DND-41 (cell line): Measurements from ENCODE around the gene NR2C1.

Source experiments
- ATAC-seq: fragments of 200-7000 bp; cut with Tn5 transposase; 3 replicates; pipeline ENCODE4 v1.9.1; 2021; ENCODE audit warnings: low read depth; ENCODE audit not compliant: insufficient read depth
- DNase-seq: peaks from one replicate; pipeline ENCODE4 v3.0.0-alpha.2; 2020
- H2AFZ ChIP-seq: 2 replicates; pipeline ENCODE4 v1.6.0; 2012; ENCODE audit warnings: low read depth, low read length
- H3K27ac ChIP-seq: 2 replicates; pipeline ENCODE4 v1.5.1; 2012; ENCODE audit warnings: low read length, inconsistent platforms
- H3K27me3 ChIP-seq: fragments of 200-600 bp; sonication (generic); 2 replicates; pipeline ENCODE4 v1.6.0; 2012; ENCODE audit warnings: low read length, mild to moderate bottlenecking, inconsistent platforms; ENCODE audit not compliant: insufficient read depth, poor library complexity
- H3K36me3 ChIP-seq: 2 replicates; pipeline ENCODE4 v1.5.1; 2012; ENCODE audit warnings: low read length, inconsistent platforms; ENCODE audit not compliant: insufficient read depth
- H3K4me1 ChIP-seq: 2 replicates; pipeline ENCODE4 v1.5.1; 2012; ENCODE audit warnings: mild to moderate bottlenecking, low read length; ENCODE audit not compliant: insufficient read depth
- H3K4me2 ChIP-seq: 2 replicates; pipeline ENCODE4 v1.6.0; 2012; ENCODE audit warnings: mild to moderate bottlenecking, moderate library complexity, low read length, inconsistent platforms; ENCODE audit not compliant: insufficient read depth
- H3K4me3 ChIP-seq, 2 experiments: fragments of 200-600 bp in 1 of 2; shearing (Covaris generic) in 1 of 2; 2 replicates each; pipeline ENCODE4 v1.5.1; 2012 to 2016; ENCODE audit warnings: inconsistent platforms in 2 of 2, low read length in 2 of 2, mild to moderate bottlenecking in 2 of 2, low read depth in 1 of 2, moderate library complexity in 1 of 2
- H3K79me2 ChIP-seq: 2 replicates; pipeline ENCODE4 v1.6.0; 2012; ENCODE audit warnings: low read length, inconsistent platforms; ENCODE audit not compliant: insufficient read depth
- H3K9ac ChIP-seq: 2 replicates; pipeline ENCODE4 v1.6.0; 2012; ENCODE audit warnings: low read depth, mild to moderate bottlenecking, inconsistent platforms, low read length, moderate library complexity
- H3K9me3 ChIP-seq: 2 replicates; pipeline ENCODE4 v1.5.1; 2012; ENCODE audit warnings: low read length, moderate library complexity, mild to moderate bottlenecking, inconsistent platforms; ENCODE audit not compliant: insufficient read depth, severe bottlenecking
- H4K20me1 ChIP-seq: 2 replicates; pipeline ENCODE4 v1.6.0; 2012; ENCODE audit warnings: low read length; ENCODE audit not compliant: insufficient read depth
- EZH2 ChIP-seq: IDR thresholded peaks from 3 replicates; pipeline ENCODE4 v1.6.1; 2012; ENCODE audit warnings: borderline replicate concordance, low read depth, mild to moderate bottlenecking, moderate library complexity, low read length, inconsistent platforms; ENCODE audit not compliant: severe bottlenecking
- TF ChIP-seq, protein P1 (sequence below): IDR thresholded peaks from 2 replicates; pipeline ENCODE4 v1.5.1; 2012; ENCODE audit warnings: borderline replicate concordance, low read length, moderate library complexity, mild to moderate bottlenecking; ENCODE audit not compliant: poor library complexity, severe bottlenecking; ENCODE audit errors: extremely low read depth

Gene NR2C1

DNA sequence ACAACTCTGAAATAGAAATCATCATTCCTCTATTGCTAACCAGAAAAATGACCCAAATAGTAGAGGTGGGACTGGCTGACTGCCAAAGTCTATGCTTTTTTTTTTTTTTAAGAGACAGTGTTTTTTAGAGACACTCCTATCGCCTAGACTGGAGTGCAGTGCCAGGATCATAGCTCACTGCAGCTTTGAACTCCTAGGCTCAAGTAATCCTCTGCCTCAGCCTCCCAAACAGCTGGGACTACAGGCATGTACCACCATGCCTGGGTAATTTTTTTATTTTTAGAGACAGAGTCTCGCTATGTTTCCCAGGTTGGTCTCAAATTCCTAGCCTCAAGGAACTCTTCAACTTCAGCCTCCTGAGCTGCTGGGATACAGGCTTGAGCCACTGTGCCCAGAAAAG lies 19.2 kb downstream of the NR2C1 start:
- no peak overlapping the region for H3K9ac ChIP-seq
- H3K4me3 ChIP-seq: no peak overlapping the region
- ATAC-seq: no peak

DNA sequence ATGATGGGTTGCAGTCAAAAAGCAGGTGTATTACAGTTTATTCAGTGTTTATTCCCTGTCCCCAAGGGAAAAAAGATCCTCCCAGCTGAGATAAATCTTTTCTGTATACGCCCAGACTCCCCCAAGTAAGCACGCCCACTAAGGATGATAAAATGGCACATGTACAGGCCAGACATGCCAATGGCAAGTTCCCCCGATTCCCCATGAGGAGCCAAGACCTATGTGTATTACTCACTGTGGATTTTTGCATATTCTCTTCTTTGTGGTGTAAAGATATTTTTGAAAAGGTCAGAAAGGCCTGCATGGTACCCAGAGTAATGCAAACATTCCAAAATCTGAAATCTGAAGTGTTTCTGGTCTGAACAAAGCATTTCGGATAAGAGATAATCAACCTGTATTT lies 22.2 kb downstream of the NR2C1 start:
- Histone ChIP-seq H2AFZ (no peak overlapping the region), H3K4me1 (no peaks in the 10 kb centered on the region), H3K27me3 (no peaks in the 10 kb centered on the region), H3K27ac (no peak overlapping the region), H3K4me2 (no peak overlapping the region), H3K9ac (no peak overlapping the region), H3K9me3 (no peaks in the 10 kb centered on the region), H3K36me3 (peaks cover 79% of the 10 kb centered on the region), H4K20me1 (no peaks in the 10 kb centered on the region), H3K4me3 (no peak overlapping the region), H3K79me2 (no peaks in the 10 kb centered on the region)
- ATAC-seq: no peak
- no peak for DNase-seq
- TF ChIP-seq, protein P1, sequence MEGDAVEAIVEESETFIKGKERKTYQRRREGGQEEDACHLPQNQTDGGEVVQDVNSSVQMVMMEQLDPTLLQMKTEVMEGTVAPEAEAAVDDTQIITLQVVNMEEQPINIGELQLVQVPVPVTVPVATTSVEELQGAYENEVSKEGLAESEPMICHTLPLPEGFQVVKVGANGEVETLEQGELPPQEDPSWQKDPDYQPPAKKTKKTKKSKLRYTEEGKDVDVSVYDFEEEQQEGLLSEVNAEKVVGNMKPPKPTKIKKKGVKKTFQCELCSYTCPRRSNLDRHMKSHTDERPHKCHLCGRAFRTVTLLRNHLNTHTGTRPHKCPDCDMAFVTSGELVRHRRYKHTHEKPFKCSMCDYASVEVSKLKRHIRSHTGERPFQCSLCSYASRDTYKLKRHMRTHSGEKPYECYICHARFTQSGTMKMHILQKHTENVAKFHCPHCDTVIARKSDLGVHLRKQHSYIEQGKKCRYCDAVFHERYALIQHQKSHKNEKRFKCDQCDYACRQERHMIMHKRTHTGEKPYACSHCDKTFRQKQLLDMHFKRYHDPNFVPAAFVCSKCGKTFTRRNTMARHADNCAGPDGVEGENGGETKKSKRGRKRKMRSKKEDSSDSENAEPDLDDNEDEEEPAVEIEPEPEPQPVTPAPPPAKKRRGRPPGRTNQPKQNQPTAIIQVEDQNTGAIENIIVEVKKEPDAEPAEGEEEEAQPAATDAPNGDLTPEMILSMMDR: no peak
- TF ChIP-seq EZH2: no peak

More for the DNA sequence above, 19.2 kb downstream of the NR2C1 start:
- Histone ChIP-seq H4K20me1 (no peaks in the 10 kb centered on the region), H3K27ac (no peak overlapping the region), H3K79me2 (no peaks in the 10 kb centered on the region), H2AFZ (no peak overlapping the region), H3K4me2 (no peak overlapping the region), H3K9me3 (no peaks in the 10 kb centered on the region), H3K4me1 (no peaks in the 10 kb centered on the region), H3K27me3 (no peaks in the 10 kb centered on the region), H3K36me3 (peaks cover 82% of the 10 kb centered on the region)
- no peak for TF ChIP-seq EZH2
- TF ChIP-seq, protein P1: no peak
- no peak for DNase-seq

DNA sequence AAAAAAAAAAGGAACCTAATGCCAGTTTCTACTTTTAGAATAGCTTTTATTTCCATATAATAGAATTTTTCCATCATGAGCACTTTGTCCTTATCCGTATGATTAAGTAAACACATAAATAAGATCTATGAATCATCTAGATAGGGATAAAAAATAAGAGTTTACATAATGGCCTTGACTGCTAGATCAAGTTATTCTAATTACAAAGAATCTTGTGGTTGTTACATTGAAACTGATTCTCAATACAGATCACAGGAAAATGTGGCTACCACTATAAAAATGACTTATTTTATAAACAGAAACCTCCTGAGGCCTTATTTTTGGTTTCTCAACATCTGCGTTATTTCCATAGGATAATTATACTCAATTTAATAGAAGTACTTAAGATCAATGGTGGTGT lies 35.5 kb downstream of the NR2C1 start:
- ATAC-seq (no peak), DNase-seq (no peak)
- Histone ChIP-seq H3K9me3 (no peaks in the 10 kb centered on the region), H3K36me3 (peaks cover 82% of the 10 kb centered on the region), H3K27ac (no peak overlapping the region), H4K20me1 (no peaks in the 10 kb centered on the region), H3K27me3 (no peaks in the 10 kb centered on the region), H3K4me2 (no peak overlapping the region), H2AFZ (no peak overlapping the region), H3K4me1 (no peaks in the 10 kb centered on the region), H3K79me2 (no peaks in the 10 kb centered on the region), H3K4me3 (no peak overlapping the region), H3K9ac (no peak overlapping the region)
- TF ChIP-seq, protein P1: no peak
- TF ChIP-seq EZH2: no peak

DNA sequence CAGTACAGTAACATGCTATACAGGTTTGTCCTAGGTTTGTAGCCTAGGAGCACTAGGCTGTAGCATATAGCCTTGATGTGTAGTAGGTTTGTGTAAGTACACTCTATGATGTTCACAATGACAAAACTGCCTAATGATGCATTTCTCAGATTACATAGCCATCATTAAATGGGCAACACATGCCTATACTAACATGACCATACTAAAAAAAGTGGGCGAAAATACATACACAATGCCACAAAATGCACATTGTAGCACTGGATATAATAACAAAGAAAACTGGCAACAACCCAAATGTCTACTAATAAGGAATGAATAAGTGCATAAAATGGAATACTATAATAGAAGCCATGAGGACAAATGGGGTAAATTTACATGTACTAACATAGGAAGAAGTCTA lies 38.7 kb downstream of the NR2C1 start:
- Histone ChIP-seq H3K27ac (no peak overlapping the region), H3K27me3 (no peaks in the 10 kb centered on the region), H4K20me1 (no peaks in the 10 kb centered on the region), H3K4me2 (no peak overlapping the region), H2AFZ (no peak overlapping the region), H3K9ac (no peak overlapping the region), H3K36me3 (peaks cover 80% of the 10 kb centered on the region), H3K4me1 (no peaks in the 10 kb centered on the region), H3K79me2 (no peaks in the 10 kb centered on the region; the same call in 1 of the 2 replicates), H3K4me3 (no peak overlapping the region), H3K9me3 (no peaks in the 10 kb centered on the region)
- ATAC-seq (no peak), DNase-seq (no peak)
- TF ChIP-seq, protein P1: no peak
- no peak for TF ChIP-seq EZH2
